Measurements from ENCODE around the gene NEK6.

The NEK6 gene

DNA sequence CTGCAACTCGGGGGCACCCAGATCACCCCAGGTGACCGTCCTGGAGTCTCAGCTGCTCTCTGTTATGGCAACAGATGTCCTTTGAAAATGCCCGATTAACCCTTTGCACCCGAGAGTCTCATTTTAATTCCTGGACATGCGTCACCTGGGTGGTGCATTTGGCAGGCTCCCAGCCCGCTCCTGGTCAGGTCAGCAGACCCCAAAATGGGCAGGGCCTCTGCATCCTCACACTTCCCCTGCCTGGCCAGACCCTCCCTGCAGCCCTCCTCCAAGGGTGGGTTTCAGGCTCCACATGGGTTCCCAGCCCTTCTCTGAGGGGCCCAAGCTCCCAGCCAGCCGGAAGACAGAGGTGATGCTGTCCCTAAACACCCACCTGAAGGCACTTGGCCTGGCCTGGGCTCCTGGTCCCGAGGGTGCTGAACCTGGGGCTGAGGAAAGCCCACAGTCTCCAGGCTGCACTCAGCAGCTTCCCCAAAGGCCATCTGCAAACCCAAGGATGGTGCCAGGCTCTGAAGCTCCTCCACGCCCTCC is 88.1 kb downstream of the NEK6 start:
- no peak overlapping the region for H3K27ac ChIP-seq
- TF ChIP-seq ZFX (IDR thresholded peaks at IDR 0.05; ENCODE audit: borderline replicate concordance): no peak
- TF ChIP-seq, protein P1, sequence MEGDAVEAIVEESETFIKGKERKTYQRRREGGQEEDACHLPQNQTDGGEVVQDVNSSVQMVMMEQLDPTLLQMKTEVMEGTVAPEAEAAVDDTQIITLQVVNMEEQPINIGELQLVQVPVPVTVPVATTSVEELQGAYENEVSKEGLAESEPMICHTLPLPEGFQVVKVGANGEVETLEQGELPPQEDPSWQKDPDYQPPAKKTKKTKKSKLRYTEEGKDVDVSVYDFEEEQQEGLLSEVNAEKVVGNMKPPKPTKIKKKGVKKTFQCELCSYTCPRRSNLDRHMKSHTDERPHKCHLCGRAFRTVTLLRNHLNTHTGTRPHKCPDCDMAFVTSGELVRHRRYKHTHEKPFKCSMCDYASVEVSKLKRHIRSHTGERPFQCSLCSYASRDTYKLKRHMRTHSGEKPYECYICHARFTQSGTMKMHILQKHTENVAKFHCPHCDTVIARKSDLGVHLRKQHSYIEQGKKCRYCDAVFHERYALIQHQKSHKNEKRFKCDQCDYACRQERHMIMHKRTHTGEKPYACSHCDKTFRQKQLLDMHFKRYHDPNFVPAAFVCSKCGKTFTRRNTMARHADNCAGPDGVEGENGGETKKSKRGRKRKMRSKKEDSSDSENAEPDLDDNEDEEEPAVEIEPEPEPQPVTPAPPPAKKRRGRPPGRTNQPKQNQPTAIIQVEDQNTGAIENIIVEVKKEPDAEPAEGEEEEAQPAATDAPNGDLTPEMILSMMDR (IDR thresholded peaks at IDR 0.05): no peak

DNA sequence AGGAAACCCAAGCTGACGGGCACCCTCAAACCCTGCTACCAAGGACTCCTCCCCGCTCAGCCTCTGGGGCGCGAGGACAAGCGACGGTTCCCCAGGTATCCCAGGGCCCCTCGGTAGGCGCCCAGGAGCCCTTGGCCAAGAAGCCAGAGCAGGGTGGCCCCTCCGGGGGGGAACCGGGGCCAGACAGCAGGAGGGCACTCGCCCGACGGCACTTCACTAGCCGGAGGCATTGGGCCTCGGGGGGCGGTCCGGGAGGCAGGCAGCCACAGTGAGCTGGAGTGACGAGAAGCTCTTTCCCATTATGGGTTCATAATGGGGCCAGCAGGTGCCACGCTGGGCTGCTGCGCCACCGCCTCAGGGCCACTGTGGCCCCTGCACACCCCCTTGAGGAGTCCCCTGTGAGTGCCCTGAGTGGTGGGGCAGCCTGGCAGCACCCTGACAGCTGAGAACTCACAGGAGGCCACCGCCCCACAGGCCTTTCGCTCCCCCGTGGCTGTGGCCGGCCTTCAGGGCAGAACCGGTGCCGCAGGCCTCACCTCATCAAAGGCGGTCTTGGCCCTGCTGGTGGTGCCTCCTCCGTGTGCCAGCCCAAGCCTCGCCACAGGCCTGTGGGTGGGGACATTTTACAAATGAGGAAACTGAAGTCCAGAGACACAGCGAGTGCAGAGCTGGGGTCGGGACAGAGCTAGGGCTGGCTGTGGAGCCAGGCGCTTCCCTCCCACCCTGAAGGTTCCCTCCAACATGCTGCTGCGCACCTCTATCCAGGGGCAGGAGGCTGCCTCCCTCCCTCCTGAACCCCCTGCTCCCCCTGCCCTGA is 88.8 kb downstream of the NEK6 start:
- no peak for TF ChIP-seq ZFX (IDR thresholded peaks at IDR 0.05; ENCODE audit: borderline replicate concordance)
- TF ChIP-seq, protein P1 (IDR thresholded peaks at IDR 0.05): no peak
- no peak overlapping the region for H3K27ac ChIP-seq

DNA sequence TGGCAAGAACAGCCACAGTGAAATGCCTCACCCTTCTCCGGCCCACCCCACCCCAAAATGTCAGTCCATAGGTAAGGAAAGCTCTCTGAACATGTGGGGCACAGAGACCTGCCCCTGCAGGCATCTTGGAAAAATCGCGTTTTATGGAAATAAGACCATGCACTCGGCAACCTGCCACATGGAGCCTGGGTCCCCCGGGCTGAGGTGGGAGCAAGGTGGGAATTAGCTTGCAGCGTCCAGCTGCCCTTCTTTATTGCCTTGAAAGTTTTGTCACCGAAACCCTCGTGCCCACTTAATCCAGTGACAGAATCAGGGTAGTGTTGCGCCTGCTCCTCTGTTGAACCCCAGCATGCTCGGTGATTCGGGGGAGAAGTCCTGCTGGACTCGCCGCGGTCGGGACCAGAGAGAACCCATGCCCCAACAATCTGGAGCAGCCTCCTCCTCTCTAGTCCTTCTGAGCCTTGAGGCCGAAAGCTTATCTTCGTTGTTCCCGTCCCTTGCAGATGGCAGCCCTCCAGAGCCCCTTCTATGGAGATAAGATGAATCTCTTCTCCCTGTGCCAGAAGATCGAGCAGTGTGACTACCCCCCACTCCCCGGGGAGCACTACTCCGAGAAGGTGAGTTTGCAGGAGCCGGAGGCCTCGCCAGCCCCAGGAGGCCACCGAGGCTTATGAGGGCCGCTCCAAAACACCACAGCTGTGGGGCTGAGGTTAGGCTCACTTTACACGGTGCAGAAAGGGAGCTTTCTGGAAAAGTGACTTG is 89.6 kb downstream of the NEK6 start:
- no peak for TF ChIP-seq ZFX (IDR thresholded peaks at IDR 0.05; ENCODE audit: borderline replicate concordance)
- TF ChIP-seq, protein P1 (IDR thresholded peaks at IDR 0.05): no peak
- no peak overlapping the region for H3K27ac ChIP-seq

DNA sequence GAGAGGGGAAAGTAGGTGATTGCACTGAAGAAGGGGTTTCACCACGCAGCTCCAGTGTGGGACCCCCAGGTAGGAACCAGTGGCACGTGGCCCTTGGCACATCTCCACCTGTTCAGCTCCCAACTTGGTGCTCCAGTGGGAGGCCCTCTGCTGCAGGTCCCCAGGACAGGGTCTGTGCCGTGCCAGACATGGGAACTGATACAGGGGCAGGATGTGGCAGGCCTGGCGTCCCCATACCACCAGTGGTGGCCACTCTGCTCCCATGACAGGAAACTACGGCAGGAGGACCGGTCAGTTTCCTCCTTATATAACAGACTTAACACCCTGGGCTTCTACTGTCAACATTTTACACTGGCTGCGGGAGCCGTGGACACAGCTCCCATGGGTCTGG is 90.2 kb downstream of the NEK6 start:
- H3K27ac ChIP-seq: no peak overlapping the region
- no peak for TF ChIP-seq ZFX (IDR thresholded peaks at IDR 0.05; ENCODE audit: borderline replicate concordance)
- TF ChIP-seq, protein P1 (IDR thresholded peaks at IDR 0.05): no peak

DNA sequence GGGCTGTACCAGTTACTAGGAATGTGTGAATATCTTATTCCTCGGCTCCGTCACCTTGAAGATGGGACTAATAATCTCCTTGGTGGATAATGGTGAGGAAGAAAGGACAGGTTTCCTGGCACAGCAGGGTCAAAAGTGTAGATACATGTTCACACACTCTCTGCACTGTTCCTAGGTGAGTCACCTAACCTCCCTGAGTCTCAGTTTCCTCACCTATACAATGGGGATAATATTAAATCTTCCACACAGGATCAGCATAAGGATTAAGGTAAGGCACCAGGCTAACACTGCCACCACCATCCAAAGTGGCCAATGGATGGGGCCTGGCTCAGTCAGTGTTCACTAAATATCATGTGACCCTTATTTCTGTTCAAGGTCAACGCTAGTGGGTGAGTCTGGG is 90.6 kb downstream of the NEK6 start:
- no peak for TF ChIP-seq ZFX (IDR thresholded peaks at IDR 0.05; ENCODE audit: borderline replicate concordance)
- TF ChIP-seq, protein P1 (IDR thresholded peaks at IDR 0.05): no peak
- no peak overlapping the region for H3K27ac ChIP-seq

DNA sequence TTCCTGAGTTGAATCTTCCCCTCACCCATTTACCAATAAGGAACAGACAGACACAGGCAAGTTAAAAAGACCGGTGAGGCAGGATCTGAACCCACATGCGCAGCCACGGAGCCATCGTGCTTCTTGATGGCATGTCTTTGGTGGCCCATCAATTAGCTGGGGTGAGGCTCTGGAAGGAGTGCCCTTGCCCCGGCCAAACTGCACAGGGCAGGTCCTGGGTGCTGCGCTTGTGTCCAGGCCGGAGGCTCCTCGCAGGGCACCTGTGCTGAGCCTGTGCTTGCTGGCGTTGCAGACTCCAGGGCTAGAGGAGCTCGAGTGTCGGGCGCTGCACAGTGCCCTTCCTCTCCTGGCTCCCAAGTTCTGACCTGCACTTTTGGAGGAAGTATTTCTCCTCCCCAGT is 91.1 kb downstream of the NEK6 start:
- TF ChIP-seq, protein P1 (IDR thresholded peaks at IDR 0.05): no peak
- TF ChIP-seq ZFX (IDR thresholded peaks at IDR 0.05; ENCODE audit: borderline replicate concordance): no peak
- H3K27ac ChIP-seq: no peak overlapping the region

DNA sequence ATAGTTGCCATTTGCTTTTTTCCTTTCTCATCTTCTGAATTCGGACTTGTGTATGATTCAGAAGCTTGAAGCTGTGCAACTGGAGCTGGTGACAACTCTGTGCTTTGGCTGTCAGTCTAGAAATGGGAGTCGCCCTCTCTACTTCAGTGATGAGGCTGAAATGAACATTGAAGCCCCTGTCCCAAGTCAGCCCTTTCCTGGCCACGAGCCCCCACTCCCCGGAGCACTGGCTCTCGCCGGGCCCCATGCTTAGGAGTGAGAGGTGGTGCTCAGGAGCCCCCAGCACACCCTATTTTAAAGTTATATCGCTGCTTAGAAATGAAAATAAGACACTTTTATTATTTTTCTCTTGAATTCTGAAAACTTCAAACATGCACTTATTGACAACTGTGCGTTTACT is 91.5 kb downstream of the NEK6 start:
- no peak overlapping the region for H3K27ac ChIP-seq

More for the DNA sequence above, 91.5 kb downstream of the NEK6 start:
- no peak for TF ChIP-seq ZFX (IDR thresholded peaks at IDR 0.05; ENCODE audit: borderline replicate concordance)
- TF ChIP-seq, protein P1 (IDR thresholded peaks at IDR 0.05): no peak

Data from 22Rv1 (cell line).